GM12878 (cell line): ENCODE results near the gene RNF148. TPM values are rescaled to one million over a fixed set of nuclear protein-coding genes. Genes with fewer than 3 reads are reported as not detected.

Experiments used
- ATAC-seq: fragments of 200-7000 bp; cut with Tn5 transposase; 3 replicates; pipeline ENCODE4 v1.9.1; 2020; ENCODE audit warnings: mild to moderate bottlenecking, moderate library complexity
- BruUV-seq: library from RNA; stranded (reverse); fragments of 400-500 nt; replicated peaks from 2 replicates; lab custom pipeline; 2021; lab: Mats Ljungman, UMichigan
- CTCF ChIA-PET: fragments of 300-600 bp; sonication (Branson Sonifier 250); formaldehyde crosslinking; extraction: SDS; loops from one replicate; lab custom pipeline; 2021; ENCODE audit warnings: inconsistent platforms; lab: Yijun Ruan, JAX
- POLR2A ChIA-PET: fragments of 350-600 bp; formaldehyde crosslinking; extraction: SDS; loops from one replicate; lab custom pipeline; 2021; ENCODE audit warnings: inconsistent platforms; lab: Charles Lee
- RAD21 ChIA-PET: fragments of 300-600 bp; sonication (Branson Sonifier 250); formaldehyde crosslinking; loops from one replicate; lab custom pipeline; 2023; ENCODE audit warnings: antibody characterized with exemption; ENCODE audit not compliant: unreplicated experiment; lab: Charles Lee
- SMC1A ChIA-PET: fragments of 300-600 bp; sonication (Branson Sonifier 250); formaldehyde crosslinking; loops from one replicate; lab custom pipeline; 2023; ENCODE audit not compliant: unreplicated experiment, uncharacterized antibody; lab: Charles Lee
- DNase-seq: peaks from one replicate; pipeline ENCODE4 v3.0.0-alpha.2; 2011; ENCODE audit warnings: low read depth, low spot score
- FAIRE-seq: peaks from 3 replicates; lab custom pipeline; 2011; peaks lifted over from hg19 to GRCh38; lab: Jason Lieb, UNC
- H2AFZ ChIP-seq: 2 replicates; pipeline ENCODE4 v1.6.0; 2011; ENCODE audit warnings: low read depth, low read length, control low read depth; ENCODE audit not compliant: control insufficient read depth
- H3K27ac ChIP-seq: 2 replicates; pipeline ENCODE4 v1.5.1; 2011; ENCODE audit warnings: control low read depth; ENCODE audit not compliant: control insufficient read depth, insufficient read depth
- H3K27me3 ChIP-seq, 2 experiments: replicated peaks in 1 of 2; 2 replicates each; pipeline versions ENCODE4 v1.6.0 to v1.6.1; 2011; ENCODE audit warnings: low read length in 1 of 2; ENCODE audit not compliant: control insufficient read depth in 2 of 2, insufficient read depth in 2 of 2
- H3K36me3 ChIP-seq, 2 experiments: 2 replicates each; pipeline ENCODE4 v1.5.1; 2011; ENCODE audit warnings: low read length in 1 of 2; ENCODE audit not compliant: control insufficient read depth in 2 of 2, insufficient read depth in 2 of 2
- H3K4me1 ChIP-seq: 2 replicates; pipeline ENCODE4 v1.6.1; 2011; ENCODE audit warnings: mild to moderate bottlenecking, low read length, moderate library complexity, mixed read lengths; ENCODE audit not compliant: control insufficient read depth, insufficient read depth
- H3K4me2 ChIP-seq: 2 replicates; pipeline ENCODE4 v1.6.0; 2011; ENCODE audit warnings: control low read depth; ENCODE audit not compliant: control insufficient read depth, insufficient read depth
- H3K4me3 ChIP-seq: fragments of 200-600 bp; sonication (generic); 2 replicates; pipeline ENCODE4 v1.5.1; 2016
- H3K79me2 ChIP-seq: 2 replicates; pipeline ENCODE4 v1.6.0; 2011; ENCODE audit warnings: low read length; ENCODE audit not compliant: control insufficient read depth, insufficient read depth
- H3K9ac ChIP-seq: 2 replicates; pipeline ENCODE4 v1.8.0; 2011; ENCODE audit warnings: low read length, control low read depth, mixed read lengths; ENCODE audit not compliant: control insufficient read depth, insufficient read depth
- H3K9me3 ChIP-seq: replicated peaks from 3 replicates; pipeline ENCODE4 v1.5.1; 2011; ENCODE audit warnings: mild to moderate bottlenecking, low read length; ENCODE audit not compliant: control insufficient read depth, insufficient read depth
- H4K20me1 ChIP-seq: 2 replicates; pipeline ENCODE4 v1.6.0; 2011; ENCODE audit not compliant: control insufficient read depth, insufficient read depth
- RAD51 ChIP-seq: fragments of 450-650 bp; IDR thresholded peaks from 2 replicates; pipeline ENCODE4 v1.6.1; 2016; ENCODE audit warnings: moderate library complexity, mild to moderate bottlenecking, inconsistent platforms
- SMAD5 ChIP-seq: IDR thresholded peaks from 2 replicates; pipeline ENCODE4 v1.6.1; 2016; ENCODE audit warnings: antibody characterized with exemption, low read depth
- ZNF592 ChIP-seq: fragments of 450-650 bp; IDR thresholded peaks from 2 replicates; pipeline ENCODE4 v1.6.1; 2017; ENCODE audit warnings: mild to moderate bottlenecking, moderate library complexity
- ZNF687 ChIP-seq: fragments of 450-650 bp; IDR thresholded peaks from 2 replicates; pipeline ENCODE4 v1.6.1; 2017; ENCODE audit warnings: mild to moderate bottlenecking, moderate library complexity
- WGBS: methylation state at CpG from one replicate; pipeline ENCODE4 v1.1.6; 2016; ENCODE audit warnings: low lambda C conversion rate; ENCODE audit not compliant: insufficient replicate concordance, insufficient coverage; ENCODE audit errors: missing lambda C conversion rate; 5-methylcytosine and 5-hydroxymethylcytosine counted together
- in situ Hi-C: fragments of 300-500 bp; cut with MboI; formaldehyde crosslinking; loops from 9 replicates; pipeline ENCODE4 v1.14.3; 2018; ENCODE audit warnings: mixed read lengths
- intact Hi-C: fragments of 100-400 bp; cut with micrococcal nuclease; formaldehyde crosslinking; loops from one replicate; pipeline ENCODE4 v1.14.2; 2022; ENCODE audit not compliant: unreplicated experiment
- polyA plus RNA-seq, 11 experiments: library from polyadenylated mRNA; depleted of rRNA in 4 of 11; unstranded in 6 of 11; stranded (reverse) in 5 of 11; fragments of >200 nt; fragmentation: Nextera tagmentation in 4 of 11; fragmentation: Illumina TruSeq in 1 of 11; extraction: Ambion mirVana in 4 of 11; extraction: Trizol in 1 of 11; gene quantifications; 1 replicate in 1 of 11; 2 replicates in 10 of 11; pipeline versions ENCODE4 v1.2.1 to v1.2.3, GENCODE V29; 2011 to 2016; ENCODE audit warnings: inconsistent platforms in 2 of 11, missing spikeins in 2 of 11, low read depth in 1 of 11
- total RNA-seq, 4 experiments: library from RNA; depleted of rRNA in 3 of 4; stranded (reverse); fragments of >200 nt in 3 of 4; fragmentation: Illumina TruSeq in 1 of 4; extraction: Trizol in 1 of 4; gene quantifications; 2 replicates each; pipeline versions ENCODE4 v1.2.1 to v1.2.3, GENCODE V29; 2013 to 2021

RNF148 gene
- total and polyA plus RNA-seq, 10 of the 15 experiments (the other 5 are each of a cell fraction or from before 2014, with no cell fraction given), result 0.06 to 0.22 (median 0.17) TPM; not detected in 7

- no peak for TF ChIP-seq RAD51
- peak; percentile 61; the same call in 1 of the 2 replicates for TF ChIP-seq ZNF592
- 0 out of 2 replicates have a peak, but pooled peaks have one; percentile 32 for TF ChIP-seq ZNF687
- TF ChIP-seq SMAD5, result no peak
- DNase-seq (no peak), ATAC-seq (no peak), FAIRE-seq (no peak)
- no peak overlapping the region for H3K27ac ChIP-seq
- no peak overlapping the region for H2AFZ ChIP-seq
- H3K4me3 ChIP-seq, result no peak overlapping the region
- H3K4me1 ChIP-seq, result no peaks in the 10 kb centered on the region
- H3K9ac ChIP-seq, result no peak overlapping the region
- ChIA-PET CTCF (interaction anchor here (0.9 to 3.3 kb wide), 11 partner anchors 12 to 469 kb away, joined by 3 to 16 read pairs (median 4); no protein-coding TSS in a partner anchor), RAD21 (interaction anchor here (0.6 to 1.7 kb wide), 6 partner anchors 17 to 161 kb away, joined by 3 to 4 read pairs (median 3); no protein-coding TSS in a partner anchor), SMC1A (interaction anchor here (1.0 to 4.7 kb wide), 10 partner anchors 11 to 678 kb away, joined by 3 to 17 read pairs (median 4); partner anchors contain the start of gene RNF133), POLR2A (interaction anchor here (0.6 kb wide), 1 partner anchor 362 kb away, joined by 3 read pairs; no protein-coding TSS in a partner anchor)
- in situ Hi-C loops, result no loop called here
- no peaks in the 10 kb centered on the region for H3K79me2 ChIP-seq
- 24% methylated on average over 6 of the region's 6 CpGs for WGBS
- no peaks in the 10 kb centered on the region for H4K20me1 ChIP-seq
- no peak overlapping the region for H3K4me2 ChIP-seq
- no peaks in the 10 kb centered on the region for H3K36me3 ChIP-seq
- no peaks in the 10 kb centered on the region for H3K9me3 ChIP-seq
- intact Hi-C loops, result loop anchor here (5.0 to 10.0 kb wide), 2 partner anchors 366 to 464 kb away; no protein-coding TSS in a partner anchor
- BruUV-seq, result no TSS peak
- no peaks in the 10 kb centered on the region for H3K27me3 ChIP-seq
Measured at GRCh38 chr7:122688400-122688998, 14.2 kb downstream of the RNF148 start.
